ENCODE results near the gene TKFC. TPM values are rescaled to one million over a fixed set of nuclear protein-coding genes. Genes with fewer than 3 reads are reported as not detected.
A peak's percentile ranks its signal among the peaks of the same experiment; 100 is the strongest.

TKFC gene
- 66.9 and 72.6 TPM in 2 replicates for total RNA-seq (ENCODE audit: low replicate concordance)
- long read RNA-seq, full-length matches to known transcripts, result 6 of 18 reads
- long read RNA-seq, partial matches to known transcripts, result 9 of 18 reads
- long read RNA-seq, other reads (novel, unspliced or antisense), result 3 of 18 reads

GRCh38 chr11:61332797-61333549 lies at the start of gene TKFC, which contains the start of gene DDB1:
Gene TKFC (plus strand): TSS chr11:61333228. CDS start chr11:61334729, 1,501 bp downstream.
Gene DDB1 (minus strand): TSS chr11:61333105. CDS start chr11:61332968, 137 bp downstream.
- TF ChIP-seq, protein P1, sequence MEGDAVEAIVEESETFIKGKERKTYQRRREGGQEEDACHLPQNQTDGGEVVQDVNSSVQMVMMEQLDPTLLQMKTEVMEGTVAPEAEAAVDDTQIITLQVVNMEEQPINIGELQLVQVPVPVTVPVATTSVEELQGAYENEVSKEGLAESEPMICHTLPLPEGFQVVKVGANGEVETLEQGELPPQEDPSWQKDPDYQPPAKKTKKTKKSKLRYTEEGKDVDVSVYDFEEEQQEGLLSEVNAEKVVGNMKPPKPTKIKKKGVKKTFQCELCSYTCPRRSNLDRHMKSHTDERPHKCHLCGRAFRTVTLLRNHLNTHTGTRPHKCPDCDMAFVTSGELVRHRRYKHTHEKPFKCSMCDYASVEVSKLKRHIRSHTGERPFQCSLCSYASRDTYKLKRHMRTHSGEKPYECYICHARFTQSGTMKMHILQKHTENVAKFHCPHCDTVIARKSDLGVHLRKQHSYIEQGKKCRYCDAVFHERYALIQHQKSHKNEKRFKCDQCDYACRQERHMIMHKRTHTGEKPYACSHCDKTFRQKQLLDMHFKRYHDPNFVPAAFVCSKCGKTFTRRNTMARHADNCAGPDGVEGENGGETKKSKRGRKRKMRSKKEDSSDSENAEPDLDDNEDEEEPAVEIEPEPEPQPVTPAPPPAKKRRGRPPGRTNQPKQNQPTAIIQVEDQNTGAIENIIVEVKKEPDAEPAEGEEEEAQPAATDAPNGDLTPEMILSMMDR (conservative IDR thresholded peaks at IDR 0.05), result no peak
- Mint-ChIP-seq H3K36me3 (peaks cover 20% of the 10 kb centered on the region), H3K4me3 (peak within 1 kb of the TSS; percentile 97), H3K27me3 (no peaks in the 10 kb centered on the region), H3K9me3 (no peaks in the 10 kb centered on the region), H3K27ac (peak within 1 kb of the TSS; percentile 91), H3K4me1 (ENCODE audit: unreplicated experiment) (peaks cover 45% of the 10 kb centered on the region)
- peak; percentile 98 for DNase-seq (ENCODE audit: extremely low spot score, unreplicated experiment)

GRCh38 chr11:61283613-61284012 lies 49.4 kb upstream of the TKFC start:
- Mint-ChIP-seq H3K4me3 (no peak overlapping the region), H3K36me3 (peaks cover 24% of the 10 kb centered on the region), H3K27me3 (no peaks in the 10 kb centered on the region), H3K27ac (no peak overlapping the region), H3K9me3 (no peaks in the 10 kb centered on the region), H3K4me1 (ENCODE audit: unreplicated experiment) (no peaks in the 10 kb centered on the region)
- TF ChIP-seq, protein P1 (conservative IDR thresholded peaks at IDR 0.05), result no peak
- no peak for DNase-seq (ENCODE audit: extremely low spot score, unreplicated experiment)

GRCh38 chr11:61287338-61287977 lies 45.6 kb upstream of the TKFC start:
- Mint-ChIP-seq H3K27ac (no peak overlapping the region), H3K9me3 (no peaks in the 10 kb centered on the region), H3K27me3 (peaks cover 3% of the 10 kb centered on the region), H3K36me3 (peaks cover 21% of the 10 kb centered on the region), H3K4me3 (no peak overlapping the region), H3K4me1 (ENCODE audit: unreplicated experiment) (no peaks in the 10 kb centered on the region)
- no peak for DNase-seq (ENCODE audit: extremely low spot score, unreplicated experiment)
- TF ChIP-seq, protein P1 (conservative IDR thresholded peaks at IDR 0.05), result no peak

DNA sequence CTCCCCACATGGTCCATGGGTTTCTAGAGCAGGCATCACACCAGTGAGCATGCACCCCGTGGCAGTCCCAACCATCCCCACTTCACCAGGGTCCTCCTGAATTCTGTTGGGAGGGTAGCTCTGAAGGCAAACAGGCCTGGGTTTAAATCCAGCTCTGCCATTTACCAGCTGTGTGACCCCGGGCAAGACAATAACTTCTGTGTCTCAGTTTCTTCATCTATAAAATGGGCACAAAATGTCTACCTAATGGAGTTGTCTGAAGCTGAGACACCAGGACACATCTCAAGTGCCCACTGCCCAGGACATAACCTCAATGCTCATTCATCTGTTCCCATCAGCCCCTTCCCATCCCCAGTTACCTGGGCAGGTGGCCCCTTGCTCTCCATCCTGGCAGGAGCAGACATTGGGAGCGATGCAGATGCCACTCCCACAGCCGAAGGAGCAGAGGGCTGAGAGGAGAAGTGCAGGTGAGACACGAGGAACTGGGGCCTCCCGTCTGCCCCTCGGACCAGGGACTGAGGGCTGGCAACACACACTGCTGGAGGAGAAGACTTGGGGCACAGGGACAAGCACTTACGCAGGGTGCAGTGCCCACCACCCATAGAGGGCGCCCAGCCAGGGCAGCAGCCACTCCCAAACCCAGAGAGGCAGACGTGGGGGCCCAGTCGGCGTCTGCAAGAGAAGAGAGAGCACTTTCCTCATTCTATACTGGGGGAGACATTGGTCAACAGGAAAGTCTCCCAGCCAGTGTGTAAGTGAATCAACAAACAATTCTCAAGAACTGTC lies 41.9 kb upstream of the TKFC start:
- H3K36me3 Mint-ChIP-seq, result peaks cover 5% of the 10 kb centered on the region
- DNase-seq (ENCODE audit: extremely low spot score, unreplicated experiment), result no peak
- peaks cover 16% of the 10 kb centered on the region for H3K27me3 Mint-ChIP-seq
- H3K4me3 Mint-ChIP-seq, result no peak overlapping the region
- no peaks in the 10 kb centered on the region for H3K9me3 Mint-ChIP-seq
- TF ChIP-seq, protein P1 (conservative IDR thresholded peaks at IDR 0.05), result no peak
- peaks cover 10% of the 10 kb centered on the region for H3K4me1 Mint-ChIP-seq (ENCODE audit: unreplicated experiment)
- no peak overlapping the region for H3K27ac Mint-ChIP-seq

GRCh38 chr11:61292356-61292755 lies 40.7 kb upstream of the TKFC start:
- TF ChIP-seq, protein P1 (conservative IDR thresholded peaks at IDR 0.05), result no peak
- no peaks in the 10 kb centered on the region for H3K9me3 Mint-ChIP-seq
- peaks cover 17% of the 10 kb centered on the region for H3K27me3 Mint-ChIP-seq
- H3K36me3 Mint-ChIP-seq, result peaks cover 8% of the 10 kb centered on the region
- H3K27ac Mint-ChIP-seq, result no peak overlapping the region
- H3K4me1 Mint-ChIP-seq (ENCODE audit: unreplicated experiment), result peaks cover 15% of the 10 kb centered on the region
- DNase-seq (ENCODE audit: extremely low spot score, unreplicated experiment), result no peak
- H3K4me3 Mint-ChIP-seq, result peak overlapping the region; percentile 74

Data from type B pancreatic cell (in vitro differentiated cells).